Motor neuron (in vitro differentiated cells): ENCODE results near the gene SRRM2. TPM values are rescaled to one million over a fixed set of nuclear protein-coding genes. Genes with fewer than 3 reads are reported as not detected.
A peak's percentile ranks its signal among the peaks of the same experiment; 100 is the strongest.

Experiments used
- ATAC-seq, 8 experiments: fragments of 200-7000 bp; cut with Tn5 transposase; replicated peaks in 6 of 8; 2 replicates each; pipeline ENCODE4 v1.8.0; 2021; ENCODE audit warnings: mild to moderate bottlenecking in 8 of 8, moderate library complexity in 8 of 8
- H3K27ac ChIP-seq, 2 donors: fragments of 250-450 bp; sonication (Bioruptor Pico); 2 replicates each; pipeline ENCODE4 v1.9.0; 2021; ENCODE audit warnings: antibody characterized with exemption in 2 of 2, mild to moderate bottlenecking in 2 of 2, moderate library complexity in 1 of 2
- H3K4me1 ChIP-seq, 2 donors: fragments of 250-450 bp; sonication (Bioruptor Pico); replicated peaks in 1 of 2; 2 replicates each; pipeline ENCODE4 v1.6.1; 2021; ENCODE audit warnings: antibody characterized with exemption in 2 of 2, mild to moderate bottlenecking in 2 of 2, moderate library complexity in 1 of 2
- H3K4me3 ChIP-seq, 5 donors: fragments of 250-450 bp; sonication (Bioruptor Pico); 2 replicates each; pipeline ENCODE4 v1.9.0; 2021; ENCODE audit warnings: antibody characterized with exemption in 5 of 5, mild to moderate bottlenecking in 5 of 5, moderate library complexity in 4 of 5
- WGBS, 10 experiments: fragments of 450-650 bp; shearing (Covaris generic); methylation state at CpG; one replicate each; pipeline ENCODE4 v1.0.0; 2022; 5-methylcytosine and 5-hydroxymethylcytosine counted together
- in situ Hi-C, 9 experiments: fragments of 400-800 bp; cut with MboI; loops; one replicate each; pipeline ENCODE4 v1.15.0; 2021; ENCODE audit warnings: low sequenced_read_pairs in 9 of 9, low pct_unique_long_range_greater_than_20kb in 2 of 9; ENCODE audit not compliant: unreplicated experiment in 9 of 9
- total RNA-seq, 8 experiments: library from RNA; unstranded; fragments of 300-600 nt; gene quantifications; 2 replicates each; pipeline versions ENCODE4 v1.2.3 to v1.2.4, GENCODE V29; 2022

The SRRM2 gene
- total RNA-seq, 8 experiments from 2014 or later = 66.4 to 557 (median 130) TPM

- in situ Hi-C loops = no loop called here
- Histone ChIP-seq H3K4me1 (no peaks in the 10 kb centered on the region), H3K4me3 (no peak overlapping the region), H3K27ac (no peak overlapping the region)
- WGBS, 10 experiments = 93 to 100% (median 100%) methylated on average over 1 to 4 of the region's 6 CpGs; no CpG with 5 or more reads in 4 of the 10 experiments
- no peak for ATAC-seq
Measured at GRCh38 chr16:2763173-2763572, 10.7 kb downstream of the SRRM2 start.

GRCh38 chr16:2764718-2765117 lies 12.3 kb downstream of the SRRM2 start:
- Histone ChIP-seq H3K4me1 (no peaks in the 10 kb centered on the region), H3K27ac (no peak overlapping the region), H3K4me3 (no peak overlapping the region)
- 80 to 100% (median 100%) methylated on average over 1 to 8 of the region's 9 CpGs; no CpG with 5 or more reads in 3 of the 10 experiments for WGBS, 10 experiments
- in situ Hi-C loops = no loop called here
- ATAC-seq = no peak

- Histone ChIP-seq H3K4me1 (no peaks in the 10 kb centered on the region), H3K27ac (no peak overlapping the region), H3K4me3 (no peak overlapping the region)
- in situ Hi-C loops = no loop called here
- ATAC-seq = no peak
- WGBS, 10 experiments = 90 to 100% (median 98%) methylated on average over 2 to 49 of the region's 73 CpGs; no CpG with 5 or more reads in 2 of the 10 experiments
Measured at GRCh38 chr16:2765462-2766404, 13.3 kb downstream of the SRRM2 start.

GRCh38 chr16:2766430-2767139 lies 14.1 kb downstream of the SRRM2 start:
- H3K4me1 ChIP-seq = no peaks in the 10 kb centered on the region
- no peak overlapping the region for H3K4me3 ChIP-seq
- no peak overlapping the region for H3K27ac ChIP-seq
- WGBS, 10 experiments = 91 to 100% (median 96%) methylated on average over 3 to 31 of the region's 44 CpGs; no CpG with 5 or more reads in 2 of the 10 experiments
- in situ Hi-C loops = no loop called here
- ATAC-seq = no peak

GRCh38 chr16:2767140-2767731 lies 14.8 kb downstream of the SRRM2 start:
- in situ Hi-C loops = no loop called here
- no peak overlapping the region for H3K27ac ChIP-seq
- H3K4me1 ChIP-seq = no peaks in the 10 kb centered on the region
- 70 to 100% (median 96%) methylated on average over 1 to 11 of the region's 19 CpGs; no CpG with 5 or more reads in 3 of the 10 experiments for WGBS, 10 experiments
- H3K4me3 ChIP-seq = no peak overlapping the region
- ATAC-seq = no peak

- Histone ChIP-seq H3K4me3 (no peak overlapping the region), H3K4me1 (no peaks in the 10 kb centered on the region), H3K27ac (no peak overlapping the region)
- no peak for ATAC-seq
- 60 to 100% (median 100%) methylated on average over 1 to 3 of the region's 14 CpGs; no CpG with 5 or more reads in 7 of the 10 experiments for WGBS, 10 experiments
- in situ Hi-C loops = no loop called here
Measured at GRCh38 chr16:2767891-2768290, 15.5 kb downstream of the SRRM2 start.

GRCh38 chr16:2768403-2769089 lies 16.1 kb downstream of the SRRM2 start:
- Histone ChIP-seq H3K4me1 (no peaks in the 10 kb centered on the region), H3K4me3 (no peak overlapping the region), H3K27ac (no peak overlapping the region)
- in situ Hi-C loops = no loop called here
- ATAC-seq = no peak
- WGBS, 10 experiments = 76 to 100% (median 92%) methylated on average over 1 to 6 of the region's 17 CpGs; no CpG with 5 or more reads in 7 of the 10 experiments

- 96 to 100% methylated on average over 1 to 4 of the region's 11 CpGs; no CpG with 5 or more reads in 8 of the 10 experiments for WGBS, 10 experiments
- peak in 1 of 8 experiments; percentile 1 for ATAC-seq
Measured at GRCh38 chr16:2769100-2769529, 16.7 kb downstream of the SRRM2 start.

GRCh38 chr16:2769675-2770056 lies 17.2 kb downstream of the SRRM2 start:
- 85% methylated on average over 5 to 8 of the region's 14 CpGs; no CpG with 5 or more reads in 8 of the 10 experiments for WGBS, 10 experiments
- peak; percentile 2 to 87 (median 14) for ATAC-seq
- H3K27ac ChIP-seq = no peak overlapping the region
- H3K4me3 ChIP-seq = no peak overlapping the region
- in situ Hi-C loops = no loop called here
- H3K4me1 ChIP-seq = no peaks in the 10 kb centered on the region

More at GRCh38 chr16:2769100-2769529, 16.7 kb downstream of the SRRM2 start:
- no peaks in the 10 kb centered on the region for H3K4me1 ChIP-seq
- H3K4me3 ChIP-seq = no peak overlapping the region
- in situ Hi-C loops = no loop called here
- H3K27ac ChIP-seq = no peak overlapping the region

GRCh38 chr16:2770057-2770951 lies 17.9 kb downstream of the SRRM2 start:
- in situ Hi-C loops = no loop called here
- WGBS, 10 experiments = 87 to 100% (median 96%) methylated on average over 1 to 6 of the region's 32 CpGs; no CpG with 5 or more reads in 7 of the 10 experiments

GRCh38 chr16:2771496-2772402 lies 19.3 kb downstream of the SRRM2 start:
- Histone ChIP-seq H3K4me1 (peaks cover 4 to 9% of the 10 kb centered on the region in 2 donors), H3K4me3 (no peak overlapping the region), H3K27ac (no peak overlapping the region)
- ATAC-seq = no peak
- in situ Hi-C loops = no loop called here
- WGBS, 10 experiments = 46 to 80% (median 68%) methylated on average over 1 to 4 of the region's 18 CpGs; no CpG with 5 or more reads in 2 of the 10 experiments

More at GRCh38 chr16:2770057-2770951, 17.9 kb downstream of the SRRM2 start:
- peaks cover 0 to under 1% of the 10 kb centered on the region in 2 donors for H3K4me1 ChIP-seq
- H3K4me3 ChIP-seq = no peak overlapping the region
- ATAC-seq = peak; percentile 2 to 15 (median 10)
- no peak overlapping the region for H3K27ac ChIP-seq
